Large intestine (tissue), 3 donors: Measurements from ENCODE around the gene EFHC1. TPM values are rescaled to one million over a fixed set of nuclear protein-coding genes. Genes with fewer than 3 reads are reported as not detected.

Experiments
- DNase-seq, 2 donors: peaks; one replicate each; pipeline versions ENCODE4 v3.0.0 to v3.0.0-alpha.2; 2013
- H3K27ac ChIP-seq: one replicate; pipeline ENCODE4 v1.5.1; 2013; ENCODE audit warnings: low read length
- H3K27me3 ChIP-seq: 2 replicates; pipeline ENCODE4 v1.6.1; 2013; ENCODE audit warnings: low read length; ENCODE audit not compliant: control insufficient read depth, insufficient read depth
- H3K36me3 ChIP-seq: 2 replicates; pipeline ENCODE4 v1.6.1; 2013; ENCODE audit warnings: low read length; ENCODE audit not compliant: control insufficient read depth, insufficient read depth
- H3K4me1 ChIP-seq: one replicate; pipeline ENCODE4 v1.6.1; 2013; ENCODE audit warnings: low read length; ENCODE audit not compliant: control insufficient read depth, insufficient read depth
- H3K4me3 ChIP-seq: one replicate; pipeline ENCODE4 v1.5.1; 2013; ENCODE audit warnings: low read length
- H3K9me3 ChIP-seq: one replicate; pipeline ENCODE4 v1.6.1; 2013; ENCODE audit warnings: mild to moderate bottlenecking, low read depth, low read length, moderate library complexity; ENCODE audit not compliant: control insufficient read depth
- WGBS: methylation state at CpG from one replicate; pipeline ENCODE4 v1.1.5; 2013; ENCODE audit warnings: low lambda C conversion rate; ENCODE audit not compliant: insufficient coverage; 5-methylcytosine and 5-hydroxymethylcytosine counted together
- polyA plus RNA-seq: library from polyadenylated mRNA; unstranded; fragments of 120-200 nt; gene quantifications from one replicate; pipeline ENCODE4 v1.2.1, GENCODE V29; 2013

Gene EFHC1
- polyA plus RNA-seq, 1 donor: 23.2 TPM

- Histone ChIP-seq H3K27ac (no peak overlapping the region), H3K36me3 (peaks cover 52% of the 10 kb centered on the region), H3K27me3 (no peaks in the 10 kb centered on the region), H3K9me3 (no peaks in the 10 kb centered on the region), H3K4me3 (no peak overlapping the region), H3K4me1 (peaks cover 20% of the 10 kb centered on the region)
- no peak for DNase-seq
- WGBS: no CpG with 5 or more reads among the region's 9 CpGs
Observed at GRCh38 chr6:52500238-52501129, 80.3 kb downstream of the EFHC1 start.

DNA sequence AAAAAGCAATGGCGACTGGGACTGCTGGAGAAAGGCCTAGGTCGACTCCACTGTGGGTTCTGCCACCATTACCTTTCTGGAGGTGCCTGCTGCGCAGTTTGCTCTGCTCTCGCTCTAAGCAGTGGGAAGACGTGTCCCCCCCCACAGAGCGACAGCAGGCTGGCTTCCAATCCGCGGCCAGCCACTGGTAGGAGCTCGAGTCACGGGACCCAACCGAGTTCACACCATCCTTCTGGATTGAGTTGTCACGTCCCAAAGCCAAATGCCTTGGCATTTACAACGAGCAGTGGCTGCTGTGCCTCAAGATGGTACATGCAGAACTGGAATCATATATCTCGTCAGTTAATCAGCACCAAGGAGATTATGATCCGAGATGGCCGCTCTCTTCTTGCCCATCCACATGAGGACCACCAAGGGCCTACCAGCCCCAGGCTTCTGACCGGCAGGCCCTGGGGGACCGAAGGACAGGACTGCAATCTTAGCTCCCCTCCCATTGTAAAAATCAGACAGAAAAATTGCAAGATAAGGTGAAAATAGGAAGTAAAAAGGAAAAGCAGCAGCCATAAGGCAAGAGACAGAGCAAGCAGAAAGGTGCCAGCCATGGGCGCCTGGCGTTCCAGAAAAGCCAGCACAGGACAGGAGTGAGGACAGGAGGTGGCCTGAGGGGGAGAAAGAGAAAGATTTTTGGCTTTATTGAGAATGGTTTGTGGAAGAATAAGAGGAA, 82.3 kb downstream of the EFHC1 start:
- no peaks in the 10 kb centered on the region for H3K27me3 ChIP-seq
- no peak overlapping the region for H3K27ac ChIP-seq
- no peak overlapping the region for H3K4me3 ChIP-seq
- peaks cover 20% of the 10 kb centered on the region for H3K4me1 ChIP-seq
- peaks cover 71% of the 10 kb centered on the region for H3K36me3 ChIP-seq
- DNase-seq: no peak
- H3K9me3 ChIP-seq: no peaks in the 10 kb centered on the region
- no CpG with 5 or more reads among the region's 20 CpGs for WGBS

DNA sequence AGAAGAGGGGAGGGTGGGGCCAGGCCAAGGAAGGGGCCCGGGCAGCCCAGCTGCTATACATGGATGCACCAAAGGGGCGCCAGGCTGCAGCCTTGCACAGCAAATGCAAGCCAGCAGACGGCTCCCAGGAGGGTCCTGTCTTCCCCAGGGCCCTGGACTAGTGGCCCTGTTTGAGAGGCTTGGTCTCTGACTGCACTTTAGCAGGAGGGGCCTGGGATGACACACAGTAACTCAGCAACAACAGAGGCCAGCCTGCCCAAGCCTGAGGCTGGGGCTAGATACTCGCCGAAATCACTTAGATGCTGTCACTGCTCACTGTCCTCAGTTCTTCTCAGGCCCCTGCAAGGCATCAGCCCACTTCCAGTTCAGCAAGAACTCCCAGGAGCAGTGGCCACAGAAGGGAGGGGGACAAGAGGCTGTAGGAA, 83.2 kb downstream of the EFHC1 start:
- Histone ChIP-seq H3K4me3 (no peak overlapping the region), H3K27ac (peak overlapping the region; percentile 81), H3K9me3 (no peaks in the 10 kb centered on the region), H3K4me1 (peaks cover 20% of the 10 kb centered on the region), H3K27me3 (no peaks in the 10 kb centered on the region), H3K36me3 (peaks cover 80% of the 10 kb centered on the region)
- DNase-seq: no peak
- no CpG with 5 or more reads among the region's 5 CpGs for WGBS

DNA sequence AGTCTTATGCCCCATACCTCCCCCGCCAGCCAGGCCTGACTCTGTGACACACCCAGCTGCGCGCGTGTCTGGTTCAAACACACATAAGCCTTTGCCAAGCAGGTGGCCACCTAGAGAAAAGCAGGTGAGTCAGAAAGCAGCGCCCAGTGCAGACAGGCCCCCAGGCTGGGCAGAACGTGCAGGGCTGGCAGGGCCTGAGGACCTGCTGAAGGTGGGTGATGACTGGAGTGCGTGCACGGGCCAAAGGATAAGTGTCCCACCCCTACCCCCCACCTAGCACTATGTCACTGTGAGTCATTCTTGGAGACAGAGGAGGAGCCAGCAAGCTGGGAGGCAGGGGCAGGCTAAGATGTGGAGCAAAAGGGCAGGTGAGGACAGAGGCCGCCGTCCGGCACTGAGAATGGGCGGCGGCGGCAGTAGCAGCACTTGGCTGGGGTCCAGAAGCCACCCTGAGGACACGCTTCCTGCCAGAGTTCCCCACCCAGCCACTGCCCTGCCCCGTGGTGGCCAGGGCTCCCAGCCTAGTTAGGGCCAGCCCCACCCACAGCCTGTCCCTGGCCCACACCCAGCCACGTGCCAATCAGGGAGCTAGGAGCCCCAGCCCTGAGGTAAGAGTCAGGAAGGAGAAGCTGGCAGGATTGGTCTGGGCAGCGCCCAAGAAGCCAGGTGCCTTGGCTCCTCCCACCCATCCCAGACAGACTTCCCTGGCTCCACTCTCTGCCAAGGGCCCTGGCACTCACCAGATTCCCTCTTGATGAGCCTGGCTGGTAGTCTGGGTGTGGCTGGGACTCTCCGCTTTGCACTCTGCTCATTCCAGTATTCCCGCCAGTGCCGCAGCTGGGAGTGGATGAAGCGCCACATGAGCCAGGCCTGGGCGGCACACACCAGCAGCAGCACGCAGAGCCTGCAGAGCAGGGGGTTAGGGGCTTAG, 84.0 kb downstream of the EFHC1 start:
- Histone ChIP-seq H3K36me3 (peaks cover 86% of the 10 kb centered on the region), H3K27ac (peak overlapping the region; percentile 81), H3K9me3 (no peaks in the 10 kb centered on the region), H3K27me3 (no peaks in the 10 kb centered on the region), H3K4me1 (peaks cover 20% of the 10 kb centered on the region), H3K4me3 (no peak overlapping the region)
- WGBS: no CpG with 5 or more reads among the region's 24 CpGs
- DNase-seq: peak; percentile 95 to 99

GRCh38 chr6:52504782-52505136, 84.6 kb downstream of the EFHC1 start:
- WGBS: no CpG with 5 or more reads among the region's 10 CpGs
- Histone ChIP-seq H3K27me3 (no peaks in the 10 kb centered on the region), H3K9me3 (no peaks in the 10 kb centered on the region), H3K27ac (peak overlapping the region; percentile 81), H3K4me1 (peaks cover 20% of the 10 kb centered on the region), H3K4me3 (no peak overlapping the region), H3K36me3 (peaks cover 90% of the 10 kb centered on the region)
- no peak for DNase-seq

- H3K27me3 ChIP-seq: no peaks in the 10 kb centered on the region
- WGBS: no CpG with 5 or more reads among the region's 16 CpGs
- no peak overlapping the region for H3K27ac ChIP-seq
- peaks cover 92% of the 10 kb centered on the region for H3K36me3 ChIP-seq
- H3K4me3 ChIP-seq: no peak overlapping the region
- no peaks in the 10 kb centered on the region for H3K9me3 ChIP-seq
- DNase-seq: no peak
- peaks cover 20% of the 10 kb centered on the region for H3K4me1 ChIP-seq
Observed at GRCh38 chr6:52505726-52506409, 85.7 kb downstream of the EFHC1 start.

DNA sequence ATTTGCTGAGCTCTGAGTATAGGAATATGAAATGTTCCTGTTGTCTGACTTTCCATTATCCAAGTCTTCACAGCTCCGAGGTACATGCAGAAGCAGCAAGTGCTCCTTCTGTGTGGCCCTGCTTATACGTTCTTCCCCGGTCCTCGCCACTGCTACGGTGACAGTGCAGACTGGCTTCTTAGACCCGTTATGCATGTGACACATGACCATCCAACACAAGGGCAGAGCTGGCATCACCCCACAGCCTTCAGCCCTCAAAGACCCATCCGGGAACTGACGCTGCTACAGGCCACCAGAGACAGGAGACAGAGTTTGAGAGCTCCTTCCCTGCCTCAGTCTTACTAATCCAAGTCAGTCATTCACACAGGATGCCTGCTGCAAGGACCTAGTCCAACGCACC, 86.3 kb downstream of the EFHC1 start:
- H3K27ac ChIP-seq: no peak overlapping the region
- no CpG with 5 or more reads among the region's 9 CpGs for WGBS
- H3K36me3 ChIP-seq: peaks cover 94% of the 10 kb centered on the region

DNA sequence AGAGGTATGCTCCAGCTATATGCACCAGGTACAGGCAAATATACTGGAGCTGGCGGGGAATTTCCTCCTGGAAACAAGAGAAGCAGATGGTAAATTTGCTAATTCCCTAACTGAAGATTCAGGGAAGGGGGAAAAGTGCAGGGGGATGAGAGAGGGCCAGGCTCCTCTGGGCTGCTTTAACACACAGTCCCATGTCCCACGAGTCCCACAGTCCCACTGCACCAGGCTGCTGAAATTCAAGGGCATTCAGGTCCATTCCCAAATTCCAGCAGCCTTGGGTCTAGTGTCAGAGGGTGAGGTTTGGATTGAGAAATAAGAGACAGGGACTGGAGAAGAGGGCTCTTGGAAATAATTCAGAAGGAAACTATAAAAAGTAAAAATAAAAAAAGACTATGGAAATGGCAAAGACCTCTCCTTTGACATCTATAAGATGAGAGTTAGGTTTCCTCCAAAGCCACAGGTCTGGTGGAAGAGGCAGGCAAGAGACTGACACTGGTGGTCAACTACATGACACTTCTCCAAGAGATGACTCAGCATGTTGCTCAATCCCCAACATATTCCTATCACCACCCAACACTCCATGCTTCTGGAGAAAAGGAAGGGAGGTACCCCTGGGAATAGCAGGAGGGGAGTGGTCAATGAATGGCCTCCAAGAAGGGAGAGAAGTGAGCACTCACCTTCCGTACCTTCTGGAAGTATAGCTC, 87.6 kb downstream of the EFHC1 start:
- no peak overlapping the region for H3K27ac ChIP-seq
- peaks cover 92% of the 10 kb centered on the region for H3K36me3 ChIP-seq
- no CpG with 5 or more reads among the region's 3 CpGs for WGBS
- H3K9me3 ChIP-seq: no peaks in the 10 kb centered on the region
- H3K4me3 ChIP-seq: no peak overlapping the region
- no peaks in the 10 kb centered on the region for H3K27me3 ChIP-seq
- H3K4me1 ChIP-seq: peaks cover 20% of the 10 kb centered on the region
- no peak for DNase-seq

More for the DNA sequence above, 86.3 kb downstream of the EFHC1 start:
- DNase-seq: no peak
- Histone ChIP-seq H3K4me1 (peaks cover 20% of the 10 kb centered on the region), H3K9me3 (no peaks in the 10 kb centered on the region), H3K4me3 (no peak overlapping the region), H3K27me3 (no peaks in the 10 kb centered on the region)

DNA sequence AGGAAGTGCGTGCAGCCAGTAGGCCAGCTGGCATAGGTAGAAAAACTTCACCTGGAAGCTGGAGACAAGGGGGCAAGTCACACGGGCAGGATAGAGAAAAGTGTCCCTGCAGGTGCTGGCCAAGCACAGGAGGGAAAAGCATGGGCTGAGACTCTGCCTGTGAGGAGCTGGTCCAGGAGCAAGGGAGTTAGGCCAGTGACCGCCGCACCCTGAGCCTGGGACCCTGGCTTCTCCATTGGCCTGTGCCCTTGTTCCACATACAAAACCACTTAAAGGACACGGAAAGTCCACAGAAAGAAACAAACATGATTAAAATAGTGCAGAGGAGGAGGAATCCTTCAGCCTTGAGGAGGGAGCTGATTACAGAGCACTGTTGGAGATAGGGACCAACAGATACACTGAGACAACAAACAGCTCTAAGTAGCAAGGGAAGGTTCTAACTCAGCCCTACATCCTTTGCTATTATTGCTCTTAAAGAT, 88.2 kb downstream of the EFHC1 start:
- DNase-seq: no peak
- Histone ChIP-seq H3K4me3 (no peak overlapping the region), H3K4me1 (peaks cover 16% of the 10 kb centered on the region), H3K27me3 (no peaks in the 10 kb centered on the region), H3K27ac (no peak overlapping the region), H3K36me3 (peaks cover 90% of the 10 kb centered on the region), H3K9me3 (no peaks in the 10 kb centered on the region)
- WGBS: no CpG with 5 or more reads among the region's 5 CpGs
